Activated CD8-positive, alpha-beta memory T cell treated with anti-CD3 and anti-CD28 coated beads for 48 hours (primary cell): ENCODE measurements around the gene EPHB3.
A peak's percentile ranks its signal among the peaks of the same experiment; 100 is the strongest.

Experiments
- DNase-seq, 3 experiments: peaks; one replicate each; pipeline ENCODE4 v3.0.0-alpha.2; 2020; ENCODE audit warnings: low read depth in 2 of 3, low spot score in 2 of 3

EPHB3 gene

GRCh38 chr3:184543256-184543655, 18.3 kb upstream of the EPHB3 start:
- DNase-seq: no peak

- DNase-seq: peak in 2 of 3 experiments; percentile 32 to 65
These were observed 17.6 kb upstream of the EPHB3 start for GRCh38 chr3:184543843-184544512.

GRCh38 chr3:184544513-184544861, 17.1 kb upstream of the EPHB3 start:
- DNase-seq: no peak

- DNase-seq: no peak
These were observed 15.8 kb upstream of the EPHB3 start for GRCh38 chr3:184545769-184546168.

- DNase-seq: no peak
These were observed 15.3 kb upstream of the EPHB3 start for GRCh38 chr3:184546252-184546651.

- no peak for DNase-seq
These were observed 11.6 kb upstream of the EPHB3 start for GRCh38 chr3:184549796-184550577.

- no peak for DNase-seq
These were observed 10.5 kb upstream of the EPHB3 start for GRCh38 chr3:184551103-184551502.

- DNase-seq: no peak
These were observed 9.8 kb upstream of the EPHB3 start for GRCh38 chr3:184551614-184552256.

GRCh38 chr3:184552296-184552695, 9.3 kb upstream of the EPHB3 start:
- no peak for DNase-seq

GRCh38 chr3:184552863-184553262, 8.7 kb upstream of the EPHB3 start:
- no peak for DNase-seq

- DNase-seq: no peak
These were observed 8.2 kb upstream of the EPHB3 start for GRCh38 chr3:184553385-184553784.

GRCh38 chr3:184554461-184554860, 7.1 kb upstream of the EPHB3 start:
- DNase-seq: no peak

- no peak for DNase-seq
These were observed 4.8 kb upstream of the EPHB3 start for GRCh38 chr3:184556582-184557347.

GRCh38 chr3:184557348-184557950, 4.1 kb upstream of the EPHB3 start:
- DNase-seq: no peak

GRCh38 chr3:184558726-184559125, 2.9 kb upstream of the EPHB3 start:
- DNase-seq: no peak

- no peak for DNase-seq
These were observed 2.2 kb upstream of the EPHB3 start for GRCh38 chr3:184559336-184559735.

GRCh38 chr3:184560531-184560930, 1.1 kb upstream of the EPHB3 start:
- no peak for DNase-seq

- no peak for DNase-seq
These were observed 610 bp downstream of the EPHB3 start for GRCh38 chr3:184561913-184562877.

- no peak for DNase-seq
These were observed 1.4 kb downstream of the EPHB3 start for GRCh38 chr3:184562878-184563560.
